GM12878 (cell line): ENCODE data around the gene CENPO. TPM values are rescaled to one million over a fixed set of nuclear protein-coding genes. Genes with fewer than 3 reads are reported as not detected.

Experiments
- ATAC-seq: fragments of 200-7000 bp; cut with Tn5 transposase; 3 replicates; pipeline ENCODE4 v1.9.1; 2020; ENCODE audit warnings: mild to moderate bottlenecking, moderate library complexity
- BruUV-seq: library from RNA; stranded (reverse); fragments of 400-500 nt; replicated peaks from 2 replicates; lab custom pipeline; 2021; lab: Mats Ljungman, UMichigan
- CTCF ChIA-PET: fragments of 300-600 bp; sonication (Branson Sonifier 250); formaldehyde crosslinking; extraction: SDS; loops from one replicate; lab custom pipeline; 2021; ENCODE audit warnings: inconsistent platforms; lab: Yijun Ruan, JAX
- POLR2A ChIA-PET: fragments of 350-600 bp; formaldehyde crosslinking; extraction: SDS; loops from one replicate; lab custom pipeline; 2021; ENCODE audit warnings: inconsistent platforms; lab: Charles Lee
- RAD21 ChIA-PET: fragments of 300-600 bp; sonication (Branson Sonifier 250); formaldehyde crosslinking; loops from one replicate; lab custom pipeline; 2023; ENCODE audit warnings: antibody characterized with exemption; ENCODE audit not compliant: unreplicated experiment; lab: Charles Lee
- SMC1A ChIA-PET: fragments of 300-600 bp; sonication (Branson Sonifier 250); formaldehyde crosslinking; loops from one replicate; lab custom pipeline; 2023; ENCODE audit not compliant: unreplicated experiment, uncharacterized antibody; lab: Charles Lee
- DNase-seq: peaks from one replicate; pipeline ENCODE4 v3.0.0-alpha.2; 2011; ENCODE audit warnings: low read depth, low spot score
- FAIRE-seq: peaks from 3 replicates; lab custom pipeline; 2011; peaks lifted over from hg19 to GRCh38; lab: Jason Lieb, UNC
- H2AFZ ChIP-seq: 2 replicates; pipeline ENCODE4 v1.6.0; 2011; ENCODE audit warnings: low read depth, low read length, control low read depth; ENCODE audit not compliant: control insufficient read depth
- H3K27ac ChIP-seq: 2 replicates; pipeline ENCODE4 v1.5.1; 2011; ENCODE audit warnings: control low read depth; ENCODE audit not compliant: control insufficient read depth, insufficient read depth
- H3K27me3 ChIP-seq, 2 experiments: replicated peaks in 1 of 2; 2 replicates each; pipeline versions ENCODE4 v1.6.0 to v1.6.1; 2011; ENCODE audit warnings: low read length in 1 of 2; ENCODE audit not compliant: control insufficient read depth in 2 of 2, insufficient read depth in 2 of 2
- H3K36me3 ChIP-seq, 2 experiments: 2 replicates each; pipeline ENCODE4 v1.5.1; 2011; ENCODE audit warnings: low read length in 1 of 2; ENCODE audit not compliant: control insufficient read depth in 2 of 2, insufficient read depth in 2 of 2
- H3K4me1 ChIP-seq: 2 replicates; pipeline ENCODE4 v1.6.1; 2011; ENCODE audit warnings: mild to moderate bottlenecking, low read length, moderate library complexity, mixed read lengths; ENCODE audit not compliant: control insufficient read depth, insufficient read depth
- H3K4me2 ChIP-seq: 2 replicates; pipeline ENCODE4 v1.6.0; 2011; ENCODE audit warnings: control low read depth; ENCODE audit not compliant: control insufficient read depth, insufficient read depth
- H3K4me3 ChIP-seq: fragments of 200-600 bp; sonication (generic); 2 replicates; pipeline ENCODE4 v1.5.1; 2016
- H3K79me2 ChIP-seq: 2 replicates; pipeline ENCODE4 v1.6.0; 2011; ENCODE audit warnings: low read length; ENCODE audit not compliant: control insufficient read depth, insufficient read depth
- H3K9ac ChIP-seq: 2 replicates; pipeline ENCODE4 v1.8.0; 2011; ENCODE audit warnings: low read length, control low read depth, mixed read lengths; ENCODE audit not compliant: control insufficient read depth, insufficient read depth
- H3K9me3 ChIP-seq: replicated peaks from 3 replicates; pipeline ENCODE4 v1.5.1; 2011; ENCODE audit warnings: mild to moderate bottlenecking, low read length; ENCODE audit not compliant: control insufficient read depth, insufficient read depth
- H4K20me1 ChIP-seq: 2 replicates; pipeline ENCODE4 v1.6.0; 2011; ENCODE audit not compliant: control insufficient read depth, insufficient read depth
- BACH1 ChIP-seq: fragments of 450-650 bp; IDR thresholded peaks from 2 replicates; pipeline ENCODE4 v1.6.1; 2017; ENCODE audit warnings: mild to moderate bottlenecking, borderline replicate concordance
- BHLHE40 ChIP-seq, 2 experiments: fragments of 450-650 bp in 1 of 2; IDR thresholded peaks; 2 replicates each; pipeline ENCODE4 v1.6.1; 2011 to 2017; ENCODE audit warnings: low read depth in 2 of 2, borderline replicate concordance in 1 of 2, improper control_type of control experiment in 1 of 2, low read length in 1 of 2, mild to moderate bottlenecking in 1 of 2
- CBX5 ChIP-seq: sonication (generic); IDR thresholded peaks from 2 replicates; pipeline ENCODE4 v1.6.1; 2016; ENCODE audit warnings: low read depth, moderate library complexity, mild to moderate bottlenecking, inconsistent platforms
- EED ChIP-seq: sonication (generic); IDR thresholded peaks from 2 replicates; pipeline ENCODE4 v1.6.1; 2016; ENCODE audit warnings: antibody characterized with exemption, low read depth
- GATAD2B ChIP-seq: fragments of 450-650 bp; conservative IDR thresholded peaks from 2 replicates; pipeline ENCODE4 v1.6.1; 2017; ENCODE audit warnings: low read depth, mild to moderate bottlenecking, moderate library complexity
- MYC ChIP-seq: IDR thresholded peaks from 2 replicates; pipeline ENCODE4 v1.6.1; 2011; ENCODE audit warnings: mild to moderate bottlenecking, low read length, moderate library complexity, inconsistent platforms; ENCODE audit not compliant: insufficient read depth, insufficient replicate concordance, insufficient read length, severe bottlenecking
- PBX3 ChIP-seq: IDR thresholded peaks from 2 replicates; pipeline ENCODE4 v1.6.1; 2011; ENCODE audit warnings: mild to moderate bottlenecking, low read depth, low read length, moderate library complexity; ENCODE audit not compliant: insufficient replicate concordance
- RFX5 ChIP-seq: IDR thresholded peaks from 2 replicates; pipeline ENCODE4 v1.6.1; 2011; ENCODE audit warnings: low read depth, low read length, improper control_type of control experiment
- SIN3A ChIP-seq: IDR thresholded peaks from 2 replicates; pipeline ENCODE4 v1.6.1; 2012; ENCODE audit warnings: low read depth, low read length, improper control_type of control experiment
- SMARCA5 ChIP-seq: fragments of 450-650 bp; IDR thresholded peaks from 2 replicates; pipeline ENCODE4 v1.6.1; 2017; ENCODE audit warnings: mild to moderate bottlenecking
- ZNF24 ChIP-seq: fragments of 450-650 bp; IDR thresholded peaks from 2 replicates; pipeline ENCODE4 v1.6.1; 2017; ENCODE audit warnings: antibody characterized with exemption, mild to moderate bottlenecking
- WGBS: methylation state at CpG from one replicate; pipeline ENCODE4 v1.1.6; 2016; ENCODE audit warnings: low lambda C conversion rate; ENCODE audit not compliant: insufficient replicate concordance, insufficient coverage; ENCODE audit errors: missing lambda C conversion rate; 5-methylcytosine and 5-hydroxymethylcytosine counted together
- in situ Hi-C: fragments of 300-500 bp; cut with MboI; formaldehyde crosslinking; loops from 9 replicates; pipeline ENCODE4 v1.14.3; 2018; ENCODE audit warnings: mixed read lengths
- intact Hi-C: fragments of 100-400 bp; cut with micrococcal nuclease; formaldehyde crosslinking; loops from one replicate; pipeline ENCODE4 v1.14.2; 2022; ENCODE audit not compliant: unreplicated experiment
- polyA plus RNA-seq, 11 experiments: library from polyadenylated mRNA; depleted of rRNA in 4 of 11; unstranded in 6 of 11; stranded (reverse) in 5 of 11; fragments of >200 nt; fragmentation: Nextera tagmentation in 4 of 11; fragmentation: Illumina TruSeq in 1 of 11; extraction: Ambion mirVana in 4 of 11; extraction: Trizol in 1 of 11; gene quantifications; 1 replicate in 1 of 11; 2 replicates in 10 of 11; pipeline versions ENCODE4 v1.2.1 to v1.2.3, GENCODE V29; 2011 to 2016; ENCODE audit warnings: inconsistent platforms in 2 of 11, missing spikeins in 2 of 11, low read depth in 1 of 11
- total RNA-seq, 4 experiments: library from RNA; depleted of rRNA in 3 of 4; stranded (reverse); fragments of >200 nt in 3 of 4; fragmentation: Illumina TruSeq in 1 of 4; extraction: Trizol in 1 of 4; gene quantifications; 2 replicates each; pipeline versions ENCODE4 v1.2.1 to v1.2.3, GENCODE V29; 2013 to 2021
- TF ChIP-seq, protein P1 (sequence below): fragments of 450-650 bp; IDR thresholded peaks from 2 replicates; pipeline ENCODE4 v1.6.1; 2017; ENCODE audit warnings: mild to moderate bottlenecking, low read depth, inconsistent platforms; ENCODE audit not compliant: poor library complexity, severe bottlenecking

Gene CENPO
- total and polyA plus RNA-seq, 10 of the 15 experiments (the other 5 are each of a cell fraction or from before 2014, with no cell fraction given): 18.7 to 37.0 (median 31.4) TPM

- TF ChIP-seq PBX3 (no peak), CBX5 (no peak)
- TF ChIP-seq, all 136 proteins: peak for 0
Observed at GRCh38 chr2:24816884-24817283, 23.7 kb downstream of the CENPO start (continued).

- FAIRE-seq (no peak), DNase-seq (no peak), ATAC-seq (no peak)
- no peak overlapping the region for H2AFZ ChIP-seq
- H3K36me3 ChIP-seq: peaks cover 35 to 44% of the 10 kb centered on the region in 2 experiments
- H3K27ac ChIP-seq: no peak overlapping the region
- no TSS peak for BruUV-seq
- ChIA-PET RAD21 (interaction anchor here (1.0 to 1.2 kb wide), 2 partner anchors 67 to 408 kb away, joined by 3 to 4 read pairs; no protein-coding TSS in a partner anchor), CTCF (interaction anchor here (1.4 to 2.7 kb wide), 3 partner anchors 9 to 409 kb away, joined by 4 to 17 read pairs (median 5); no protein-coding TSS in a partner anchor), SMC1A (interaction anchor here (0.5 to 1.4 kb wide), 4 partner anchors 332 to 420 kb away, joined by 3 to 4 read pairs (median 4); no protein-coding TSS in a partner anchor), POLR2A (interaction anchor here (0.5 kb wide), 1 partner anchor 204 kb away, joined by 3 read pairs; no protein-coding TSS in a partner anchor)
- H3K4me1 ChIP-seq: no peaks in the 10 kb centered on the region
- no peak overlapping the region for H3K4me2 ChIP-seq
- WGBS: 92% methylated on average over 9 of the region's 9 CpGs
- H3K27me3 ChIP-seq: no peaks in the 10 kb centered on the region
- no peaks in the 10 kb centered on the region for H4K20me1 ChIP-seq
- in situ Hi-C loops: no loop called here
- TF ChIP-seq GATAD2B: no peak
- TF ChIP-seq EED: no peak
- TF ChIP-seq SMARCA5: no peak
- no peak for TF ChIP-seq RFX5
- no peak for TF ChIP-seq MYC
- no peak for TF ChIP-seq SIN3A
- no peak for TF ChIP-seq BACH1
- TF ChIP-seq, protein P1, sequence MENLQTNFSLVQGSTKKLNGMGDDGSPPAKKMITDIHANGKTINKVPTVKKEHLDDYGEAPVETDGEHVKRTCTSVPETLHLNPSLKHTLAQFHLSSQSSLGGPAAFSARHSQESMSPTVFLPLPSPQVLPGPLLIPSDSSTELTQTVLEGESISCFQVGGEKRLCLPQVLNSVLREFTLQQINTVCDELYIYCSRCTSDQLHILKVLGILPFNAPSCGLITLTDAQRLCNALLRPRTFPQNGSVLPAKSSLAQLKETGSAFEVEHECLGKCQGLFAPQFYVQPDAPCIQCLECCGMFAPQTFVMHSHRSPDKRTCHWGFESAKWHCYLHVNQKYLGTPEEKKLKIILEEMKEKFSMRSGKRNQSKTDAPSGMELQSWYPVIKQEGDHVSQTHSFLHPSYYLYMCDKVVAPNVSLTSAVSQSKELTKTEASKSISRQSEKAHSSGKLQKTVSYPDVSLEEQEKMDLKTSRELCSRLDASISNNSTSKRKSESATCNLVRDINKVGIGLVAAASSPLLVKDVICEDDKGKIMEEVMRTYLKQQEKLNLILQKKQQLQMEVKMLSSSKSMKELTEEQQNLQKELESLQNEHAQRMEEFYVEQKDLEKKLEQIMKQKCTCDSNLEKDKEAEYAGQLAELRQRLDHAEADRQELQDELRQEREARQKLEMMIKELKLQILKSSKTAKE: no peak
- no peak for TF ChIP-seq BHLHE40 (IDR thresholded peaks at IDR 0.05; ENCODE audit: borderline replicate concordance in 1 of 2, low read depth in 2 of 2, low read length in 1 of 2)
- TF ChIP-seq ZNF24: no peak
- no peaks in the 10 kb centered on the region for H3K79me2 ChIP-seq
- no peak overlapping the region for H3K4me3 ChIP-seq
- H3K9ac ChIP-seq: no peak overlapping the region
- no peaks in the 10 kb centered on the region for H3K9me3 ChIP-seq
- intact Hi-C loops: no loop called here
Observed at GRCh38 chr2:24818721-24819167, 25.5 kb downstream of the CENPO start.
